Measurements from ENCODE around the gene LRP1B.

DNA sequence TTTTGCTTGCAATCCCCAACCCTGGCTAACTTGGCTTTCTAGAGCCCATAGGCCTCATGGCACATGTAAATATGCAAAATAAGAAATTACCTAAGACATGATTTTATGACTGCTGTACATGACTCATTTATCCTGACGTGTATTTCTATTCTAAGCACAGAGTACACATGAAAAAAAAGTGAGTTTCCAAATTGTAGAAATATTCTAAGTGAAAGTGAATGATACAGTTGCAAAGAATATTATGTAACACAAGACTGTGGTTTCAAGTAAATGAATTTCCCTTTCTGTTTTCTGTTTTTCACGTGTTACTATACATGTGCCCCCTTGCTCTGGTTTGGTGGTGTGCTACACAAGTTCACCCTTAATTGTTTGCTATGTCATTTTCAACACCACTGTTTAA, 162.4 kb downstream of the LRP1B start:
- TF ChIP-seq EZH2 (IDR thresholded peaks at IDR 0.05; ENCODE audit: borderline replicate concordance, insufficient read depth, low read depth, low read length, poor library complexity, severe bottlenecking) = no peak
- TF ChIP-seq, protein P1, sequence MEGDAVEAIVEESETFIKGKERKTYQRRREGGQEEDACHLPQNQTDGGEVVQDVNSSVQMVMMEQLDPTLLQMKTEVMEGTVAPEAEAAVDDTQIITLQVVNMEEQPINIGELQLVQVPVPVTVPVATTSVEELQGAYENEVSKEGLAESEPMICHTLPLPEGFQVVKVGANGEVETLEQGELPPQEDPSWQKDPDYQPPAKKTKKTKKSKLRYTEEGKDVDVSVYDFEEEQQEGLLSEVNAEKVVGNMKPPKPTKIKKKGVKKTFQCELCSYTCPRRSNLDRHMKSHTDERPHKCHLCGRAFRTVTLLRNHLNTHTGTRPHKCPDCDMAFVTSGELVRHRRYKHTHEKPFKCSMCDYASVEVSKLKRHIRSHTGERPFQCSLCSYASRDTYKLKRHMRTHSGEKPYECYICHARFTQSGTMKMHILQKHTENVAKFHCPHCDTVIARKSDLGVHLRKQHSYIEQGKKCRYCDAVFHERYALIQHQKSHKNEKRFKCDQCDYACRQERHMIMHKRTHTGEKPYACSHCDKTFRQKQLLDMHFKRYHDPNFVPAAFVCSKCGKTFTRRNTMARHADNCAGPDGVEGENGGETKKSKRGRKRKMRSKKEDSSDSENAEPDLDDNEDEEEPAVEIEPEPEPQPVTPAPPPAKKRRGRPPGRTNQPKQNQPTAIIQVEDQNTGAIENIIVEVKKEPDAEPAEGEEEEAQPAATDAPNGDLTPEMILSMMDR (IDR thresholded peaks at IDR 0.05) = no peak
